ENCODE measurements around the gene CLCN7.

CLCN7 gene

GRCh38 chr16:1502092-1503004 lies 27.5 kb upstream of the CLCN7 start:
- DNase-seq, result no peak

- DNase-seq, result no peak
Measured at GRCh38 chr16:1501630-1502029, 26.8 kb upstream of the CLCN7 start.

- DNase-seq, result no peak
Measured at GRCh38 chr16:1500465-1501150, 25.8 kb upstream of the CLCN7 start.

GRCh38 chr16:1499756-1500464 lies 25.1 kb upstream of the CLCN7 start:
- no peak for DNase-seq

- no peak for DNase-seq
Measured at GRCh38 chr16:1498899-1499676, 24.3 kb upstream of the CLCN7 start.

- DNase-seq, result no peak
Measured at GRCh38 chr16:1497014-1497598, 22.3 kb upstream of the CLCN7 start.

GRCh38 chr16:1496464-1496863 lies 21.6 kb upstream of the CLCN7 start:
- DNase-seq, result no peak

GRCh38 chr16:1495889-1496262 lies 21.0 kb upstream of the CLCN7 start:
- DNase-seq, result no peak

GRCh38 chr16:1495211-1495888 lies 20.5 kb upstream of the CLCN7 start:
- DNase-seq, result no peak

- DNase-seq, result no peak
Measured at GRCh38 chr16:1494711-1495110, 19.9 kb upstream of the CLCN7 start.

- DNase-seq, result no peak
Measured at GRCh38 chr16:1494129-1494640, 19.4 kb upstream of the CLCN7 start.

- DNase-seq, result no peak
Measured at GRCh38 chr16:1493746-1494094, 18.9 kb upstream of the CLCN7 start.

- peak; percentile 87 for DNase-seq
Measured at GRCh38 chr16:1492923-1493745, 18.3 kb upstream of the CLCN7 start, which contains the start of gene TELO2. Gene TELO2, plus strand, starts transcription at chr16:1493360. Its CDS starts 922 bp downstream, at chr16:1494282.

- no peak for DNase-seq
Measured at GRCh38 chr16:1492082-1492922, 17.5 kb upstream of the CLCN7 start.

GRCh38 chr16:1491327-1491726 lies 16.5 kb upstream of the CLCN7 start:
- DNase-seq, result no peak

GRCh38 chr16:1489077-1489476 lies 14.2 kb upstream of the CLCN7 start:
- DNase-seq, result no peak

- no peak for DNase-seq
Measured at GRCh38 chr16:1488619-1489018, 13.8 kb upstream of the CLCN7 start, which contains the start of gene PTX4. Gene PTX4, minus strand, starts transcription at chr16:1488944. Its CDS starts 35 bp downstream, at chr16:1488909.

- no peak for DNase-seq
Measured at GRCh38 chr16:1488054-1488601, 13.3 kb upstream of the CLCN7 start.

GRCh38 chr16:1487395-1488053 lies 12.7 kb upstream of the CLCN7 start:
- DNase-seq, result no peak
